ENCODE data around the gene PET100. TPM values are rescaled to one million over a fixed set of nuclear protein-coding genes. Genes with fewer than 3 reads are reported as not detected.
A peak's percentile ranks its signal among the peaks of the same experiment; 100 is the strongest.

Gene PET100
- total RNA-seq, result 93.2 TPM
- long read RNA-seq, transcript PET100-202 (4 exons, 719 nt), result major isoform, 15 of 29 reads
- long read RNA-seq, partial matches to known transcripts, result 5 of 29 reads
- long read RNA-seq, other reads (novel, unspliced or antisense), result 1 of 29 reads

GRCh38 chr19:7629347-7630054, at the start of gene PET100, which contains the start of gene XAB2:
PET100 (plus strand) TSS chr19:7629793; CDS start chr19:7629834, 41 bp downstream.
XAB2 (minus strand) TSS chr19:7629545; CDS start chr19:7629527, 18 bp downstream.
- TF ChIP-seq, protein P1, sequence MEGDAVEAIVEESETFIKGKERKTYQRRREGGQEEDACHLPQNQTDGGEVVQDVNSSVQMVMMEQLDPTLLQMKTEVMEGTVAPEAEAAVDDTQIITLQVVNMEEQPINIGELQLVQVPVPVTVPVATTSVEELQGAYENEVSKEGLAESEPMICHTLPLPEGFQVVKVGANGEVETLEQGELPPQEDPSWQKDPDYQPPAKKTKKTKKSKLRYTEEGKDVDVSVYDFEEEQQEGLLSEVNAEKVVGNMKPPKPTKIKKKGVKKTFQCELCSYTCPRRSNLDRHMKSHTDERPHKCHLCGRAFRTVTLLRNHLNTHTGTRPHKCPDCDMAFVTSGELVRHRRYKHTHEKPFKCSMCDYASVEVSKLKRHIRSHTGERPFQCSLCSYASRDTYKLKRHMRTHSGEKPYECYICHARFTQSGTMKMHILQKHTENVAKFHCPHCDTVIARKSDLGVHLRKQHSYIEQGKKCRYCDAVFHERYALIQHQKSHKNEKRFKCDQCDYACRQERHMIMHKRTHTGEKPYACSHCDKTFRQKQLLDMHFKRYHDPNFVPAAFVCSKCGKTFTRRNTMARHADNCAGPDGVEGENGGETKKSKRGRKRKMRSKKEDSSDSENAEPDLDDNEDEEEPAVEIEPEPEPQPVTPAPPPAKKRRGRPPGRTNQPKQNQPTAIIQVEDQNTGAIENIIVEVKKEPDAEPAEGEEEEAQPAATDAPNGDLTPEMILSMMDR (IDR thresholded peaks at IDR 0.05), result no peak
- Histone ChIP-seq H3K4me3 (peak within 1 kb of the TSS; percentile 82), H3K4me1 (peaks cover 18% of the 10 kb centered on the region), H3K36me3 (peaks cover 32% of the 10 kb centered on the region), H3K27ac (peak within 1 kb of the TSS; percentile 82), H3K9me3 (no peaks in the 10 kb centered on the region), H3K27me3 (no peaks in the 10 kb centered on the region)
- DNase-seq, result peak; percentile 95
- intact Hi-C loops (cut with DNase I), result no loop called here
- peak; percentile 96 for ATAC-seq

- ATAC-seq (peak; percentile 72), DNase-seq (no peak)
- no peaks in the 10 kb centered on the region for H3K27me3 ChIP-seq
- no peak overlapping the region for H3K4me3 ChIP-seq
- intact Hi-C loops (cut with DNase I), result no loop called here
- no peaks in the 10 kb centered on the region for H3K4me1 ChIP-seq
- H3K9me3 ChIP-seq, result no peaks in the 10 kb centered on the region
- H3K36me3 ChIP-seq, result no peaks in the 10 kb centered on the region
- TF ChIP-seq, protein P1 (IDR thresholded peaks at IDR 0.05), result no peak
- H3K27ac ChIP-seq, result no peak overlapping the region
These were observed 47.1 kb upstream of the PET100 start for GRCh38 chr19:7582446-7582845.

- intact Hi-C loops (cut with DNase I), result no loop called here
- Histone ChIP-seq H3K36me3 (no peaks in the 10 kb centered on the region), H3K4me1 (no peaks in the 10 kb centered on the region), H3K27ac (no peak overlapping the region), H3K9me3 (no peaks in the 10 kb centered on the region), H3K27me3 (peaks cover 13% of the 10 kb centered on the region), H3K4me3 (no peak overlapping the region)
- ATAC-seq (no peak), DNase-seq (no peak)
- TF ChIP-seq, protein P1 (IDR thresholded peaks at IDR 0.05), result no peak
These were observed 39.8 kb upstream of the PET100 start for GRCh38 chr19:7589822-7590221.

DNA sequence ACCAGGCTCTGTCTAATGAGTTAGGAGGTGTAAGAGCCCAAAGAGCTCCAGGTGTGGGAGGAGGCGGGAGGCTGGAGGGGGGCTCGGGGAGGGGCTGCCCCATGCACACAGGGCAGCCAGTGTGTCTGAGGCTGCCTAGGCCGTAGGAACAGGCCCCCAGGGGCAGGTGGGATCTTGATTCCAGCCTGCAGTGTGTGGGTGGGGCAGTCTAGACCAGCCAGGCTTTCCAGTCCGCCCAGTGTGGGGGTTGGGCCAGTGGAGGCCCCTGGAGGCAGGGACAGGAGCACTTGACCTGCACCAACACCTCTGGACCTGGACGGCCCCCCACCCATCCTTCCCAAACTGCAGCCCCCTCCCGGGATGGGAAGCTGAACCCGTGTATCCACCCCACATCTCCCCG, 39.3 kb upstream of the PET100 start:
- Histone ChIP-seq H3K9me3 (no peaks in the 10 kb centered on the region), H3K36me3 (no peaks in the 10 kb centered on the region), H3K4me3 (no peak overlapping the region), H3K4me1 (no peaks in the 10 kb centered on the region), H3K27me3 (peaks cover 17% of the 10 kb centered on the region), H3K27ac (no peak overlapping the region)
- ATAC-seq, result peak; percentile 64
- TF ChIP-seq, protein P1 (IDR thresholded peaks at IDR 0.05), result no peak
- DNase-seq, result no peak
- intact Hi-C loops (cut with DNase I), result no loop called here

GRCh38 chr19:7595466-7596133, 34.0 kb upstream of the PET100 start, which contains the start of gene CAMSAP3:
CAMSAP3 (plus strand) TSS chr19:7595863; CDS start chr19:7596003, 140 bp downstream.
- Histone ChIP-seq H3K36me3 (no peaks in the 10 kb centered on the region), H3K27me3 (peaks cover 33% of the 10 kb centered on the region), H3K4me1 (no peaks in the 10 kb centered on the region), H3K4me3 (peak within 1 kb of the TSS; percentile 53), H3K27ac (no peak within 1 kb of the TSS), H3K9me3 (no peaks in the 10 kb centered on the region)
- ATAC-seq (peak; percentile 94), DNase-seq (peak; percentile 85)
- intact Hi-C loops (cut with DNase I), result no loop called here
- TF ChIP-seq, protein P1 (IDR thresholded peaks at IDR 0.05), result no peak
